ENCODE results near the gene FAM227A.

FAM227A gene

DNA sequence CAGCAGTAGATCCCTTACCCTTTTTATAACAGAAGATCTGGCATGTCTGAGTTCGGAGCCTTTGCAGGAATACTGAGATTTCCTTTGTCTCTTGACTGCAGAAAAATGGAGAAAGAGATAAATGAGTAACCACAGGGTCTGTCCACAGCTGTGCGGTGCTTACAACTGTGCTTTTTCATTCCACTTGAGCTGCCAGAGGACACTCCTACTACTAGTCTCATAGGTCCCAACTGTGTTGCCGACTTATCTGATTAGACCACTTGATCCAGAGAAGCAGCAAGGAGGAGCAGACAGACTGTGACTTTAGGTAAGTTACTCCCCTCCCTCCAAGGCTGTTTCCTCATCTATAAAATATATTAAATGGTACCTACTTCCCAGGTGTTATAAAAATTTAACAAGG, 17.5 kb downstream of the FAM227A start:
- H3K36me3 ChIP-seq: peaks cover 36% of the 10 kb centered on the region
- H3K9me3 ChIP-seq (ENCODE audit: severe bottlenecking): no peaks in the 10 kb centered on the region
- TF ChIP-seq, protein P1, sequence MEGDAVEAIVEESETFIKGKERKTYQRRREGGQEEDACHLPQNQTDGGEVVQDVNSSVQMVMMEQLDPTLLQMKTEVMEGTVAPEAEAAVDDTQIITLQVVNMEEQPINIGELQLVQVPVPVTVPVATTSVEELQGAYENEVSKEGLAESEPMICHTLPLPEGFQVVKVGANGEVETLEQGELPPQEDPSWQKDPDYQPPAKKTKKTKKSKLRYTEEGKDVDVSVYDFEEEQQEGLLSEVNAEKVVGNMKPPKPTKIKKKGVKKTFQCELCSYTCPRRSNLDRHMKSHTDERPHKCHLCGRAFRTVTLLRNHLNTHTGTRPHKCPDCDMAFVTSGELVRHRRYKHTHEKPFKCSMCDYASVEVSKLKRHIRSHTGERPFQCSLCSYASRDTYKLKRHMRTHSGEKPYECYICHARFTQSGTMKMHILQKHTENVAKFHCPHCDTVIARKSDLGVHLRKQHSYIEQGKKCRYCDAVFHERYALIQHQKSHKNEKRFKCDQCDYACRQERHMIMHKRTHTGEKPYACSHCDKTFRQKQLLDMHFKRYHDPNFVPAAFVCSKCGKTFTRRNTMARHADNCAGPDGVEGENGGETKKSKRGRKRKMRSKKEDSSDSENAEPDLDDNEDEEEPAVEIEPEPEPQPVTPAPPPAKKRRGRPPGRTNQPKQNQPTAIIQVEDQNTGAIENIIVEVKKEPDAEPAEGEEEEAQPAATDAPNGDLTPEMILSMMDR (IDR thresholded peaks at IDR 0.05; ENCODE audit: low read depth, low read length): no peak
- no peak overlapping the region for H3K4me3 ChIP-seq (ENCODE audit: low read depth, low read length)
- DNase-seq: no peak
- no peaks in the 10 kb centered on the region for H3K27me3 ChIP-seq (ENCODE audit: insufficient read depth, low read depth, severe bottlenecking)
- no peak overlapping the region for H3K27ac ChIP-seq

DNA sequence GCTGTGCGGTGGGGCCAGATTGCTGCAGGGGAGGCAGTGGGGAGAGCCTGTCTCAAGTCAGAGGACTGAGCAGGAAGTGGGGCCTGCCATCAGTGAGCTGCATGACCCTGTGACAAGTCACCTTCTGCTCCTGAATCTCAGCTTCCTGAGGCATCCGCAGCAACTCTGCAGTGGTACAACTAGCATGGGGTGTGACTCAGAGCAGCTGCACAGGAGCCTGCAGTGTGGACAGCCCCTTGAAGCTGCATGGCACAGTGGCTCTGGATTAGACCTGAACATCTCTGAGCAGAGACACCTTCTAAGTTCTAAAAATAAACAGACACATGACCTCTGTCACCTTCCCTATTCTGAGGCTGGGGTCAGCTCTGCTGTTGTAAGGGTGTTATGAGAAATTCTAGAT, 18.0 kb downstream of the FAM227A start:
- no peak for DNase-seq
- Histone ChIP-seq H3K9me3 (ENCODE audit: severe bottlenecking) (no peaks in the 10 kb centered on the region), H3K27ac (no peak overlapping the region), H3K27me3 (ENCODE audit: insufficient read depth, low read depth, severe bottlenecking) (no peaks in the 10 kb centered on the region), H3K4me3 (ENCODE audit: low read depth, low read length) (no peak overlapping the region), H3K36me3 (peaks cover 41% of the 10 kb centered on the region)
- TF ChIP-seq, protein P1 (IDR thresholded peaks at IDR 0.05; ENCODE audit: low read depth, low read length): no peak

DNA sequence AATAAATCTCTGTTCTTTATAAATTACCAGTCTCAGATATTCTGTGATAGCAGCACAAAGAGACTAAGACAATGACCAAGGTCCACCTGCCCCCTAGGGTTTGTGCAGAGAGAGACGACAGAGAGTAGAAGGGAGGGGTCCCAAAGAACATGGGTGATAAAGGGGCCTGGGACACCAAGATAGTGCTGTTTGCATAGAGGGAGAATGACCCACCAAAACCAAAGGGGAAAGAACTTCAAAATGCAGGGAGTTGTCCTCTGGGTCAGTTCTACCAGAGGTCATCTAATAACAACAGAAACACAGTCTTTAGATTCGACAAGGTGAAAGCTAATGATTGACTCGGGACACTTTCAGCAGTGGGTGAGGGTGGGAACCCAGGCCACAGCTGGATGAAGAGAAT, 23.7 kb downstream of the FAM227A start:
- no peak overlapping the region for H3K4me3 ChIP-seq (ENCODE audit: low read depth, low read length)
- no peaks in the 10 kb centered on the region for H3K27me3 ChIP-seq (ENCODE audit: insufficient read depth, low read depth, severe bottlenecking)
- H3K9me3 ChIP-seq (ENCODE audit: severe bottlenecking): no peaks in the 10 kb centered on the region
- DNase-seq: no peak
- H3K27ac ChIP-seq: no peak overlapping the region
- H3K36me3 ChIP-seq: peaks cover 28% of the 10 kb centered on the region
- TF ChIP-seq, protein P1 (IDR thresholded peaks at IDR 0.05; ENCODE audit: low read depth, low read length): no peak

DNA sequence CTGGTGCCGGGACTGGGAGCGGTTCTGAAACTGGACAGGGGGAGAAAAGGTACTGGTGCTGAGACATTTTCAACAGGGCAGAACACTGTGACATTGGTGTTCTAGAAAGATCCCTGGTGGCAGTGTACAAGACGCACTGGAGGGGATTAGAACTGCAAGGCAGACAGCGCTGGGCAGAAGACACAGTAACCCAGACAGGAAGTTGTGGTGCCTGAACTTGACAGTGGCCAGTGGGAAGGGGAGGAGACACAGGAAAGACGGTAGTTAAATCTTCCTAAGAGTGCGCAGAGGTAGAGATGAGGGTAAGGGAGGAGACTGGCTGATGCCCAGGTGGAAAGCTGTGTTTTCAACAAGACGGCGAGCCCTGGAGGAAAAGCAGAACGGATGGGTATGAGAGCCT, 24.5 kb downstream of the FAM227A start:
- Histone ChIP-seq H3K9me3 (ENCODE audit: severe bottlenecking) (no peaks in the 10 kb centered on the region), H3K4me3 (ENCODE audit: low read depth, low read length) (no peak overlapping the region), H3K36me3 (peaks cover 22% of the 10 kb centered on the region), H3K27ac (no peak overlapping the region), H3K27me3 (ENCODE audit: insufficient read depth, low read depth, severe bottlenecking) (no peaks in the 10 kb centered on the region)
- DNase-seq: no peak
- TF ChIP-seq, protein P1 (IDR thresholded peaks at IDR 0.05; ENCODE audit: low read depth, low read length): no peak

DNA sequence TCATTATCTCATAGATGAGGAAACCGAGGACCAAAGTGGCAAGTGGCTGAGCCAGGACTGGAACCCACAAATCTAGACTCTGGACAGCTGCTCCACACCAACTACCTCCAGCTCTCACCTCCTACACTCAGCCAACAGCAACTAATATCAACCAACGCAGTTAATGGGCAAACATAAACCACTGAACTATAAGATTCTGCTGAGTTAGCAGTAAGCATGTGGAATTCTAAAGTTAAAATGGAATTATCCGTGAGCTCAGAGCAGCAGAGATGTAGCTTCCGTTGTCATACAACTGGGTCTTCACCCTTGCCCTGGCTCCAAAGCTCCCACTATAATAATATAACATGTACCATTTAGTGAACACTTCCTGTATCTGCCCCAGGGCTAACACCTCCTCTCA, 27.1 kb downstream of the FAM227A start:
- Histone ChIP-seq H3K27ac (no peak overlapping the region), H3K9me3 (ENCODE audit: severe bottlenecking) (no peaks in the 10 kb centered on the region), H3K36me3 (peaks cover 17% of the 10 kb centered on the region), H3K4me3 (ENCODE audit: low read depth, low read length) (no peak overlapping the region), H3K27me3 (ENCODE audit: insufficient read depth, low read depth, severe bottlenecking) (no peaks in the 10 kb centered on the region)
- TF ChIP-seq, protein P1 (IDR thresholded peaks at IDR 0.05; ENCODE audit: low read depth, low read length): no peak
- no peak for DNase-seq

DNA sequence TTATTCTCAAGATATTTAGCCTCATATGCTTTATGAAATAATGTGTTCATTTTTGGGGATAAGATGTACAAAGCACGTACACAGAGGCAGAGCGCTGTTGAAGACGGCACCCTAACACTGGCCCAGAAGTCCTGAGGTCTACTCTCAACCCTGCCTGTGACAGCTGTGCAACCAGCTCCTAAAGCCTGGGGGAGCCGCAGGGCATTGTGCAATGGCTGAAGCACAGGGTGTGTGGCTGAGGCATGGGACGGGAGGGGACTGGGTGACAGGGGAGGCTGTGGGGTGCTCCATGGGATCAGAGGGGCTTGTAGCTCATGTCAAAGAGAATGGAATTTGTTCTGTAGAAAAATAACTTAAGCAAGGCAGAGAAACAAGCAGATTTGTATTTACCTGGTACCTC, 27.7 kb downstream of the FAM227A start:
- Histone ChIP-seq H3K27ac (no peak overlapping the region), H3K27me3 (ENCODE audit: insufficient read depth, low read depth, severe bottlenecking) (no peaks in the 10 kb centered on the region), H3K9me3 (ENCODE audit: severe bottlenecking) (no peaks in the 10 kb centered on the region), H3K4me3 (ENCODE audit: low read depth, low read length) (no peak overlapping the region), H3K36me3 (peaks cover 15% of the 10 kb centered on the region)
- DNase-seq: no peak
- TF ChIP-seq, protein P1 (IDR thresholded peaks at IDR 0.05; ENCODE audit: low read depth, low read length): no peak

Measured in WERI-Rb-1 (cell line).